ENCODE measurements around the gene CTR9. TPM values are rescaled to one million over a fixed set of nuclear protein-coding genes. Genes with fewer than 3 reads are reported as not detected.
A peak's percentile ranks its signal among the peaks of the same experiment; 100 is the strongest.

The CTR9 gene
- total RNA-seq, 1 experiment from 2014 or later, result 32.7 TPM

DNA sequence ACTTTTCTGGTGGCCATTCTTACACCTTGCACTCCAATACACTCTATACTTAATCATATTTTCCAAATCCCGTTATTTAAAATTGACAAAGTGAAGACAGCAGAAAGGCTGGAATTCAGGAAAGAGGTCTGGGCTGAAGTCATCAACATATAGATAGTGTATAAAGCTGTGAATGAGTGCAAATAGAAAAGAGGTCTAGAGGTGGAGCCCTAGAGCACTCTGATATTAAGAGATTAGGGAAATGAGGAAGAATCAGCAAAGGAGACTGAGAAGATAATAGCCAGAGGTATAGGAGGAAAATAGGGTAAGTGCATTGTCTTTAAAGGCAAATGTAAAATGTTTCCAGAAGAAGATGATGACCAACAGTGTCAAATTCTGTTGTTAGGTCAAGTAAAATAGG is 7.9 kb downstream of the CTR9 start:
- POLR2A ChIA-PET, result no interaction called here
- DNase-seq (ENCODE audit: low spot score), result no peak
- TF ChIP-seq GABPB1 (CRISPR knock-in tag; IDR thresholded peaks at IDR 0.05) (no peak), TCF7 (CRISPR knock-in tag; IDR thresholded peaks at IDR 0.05; ENCODE audit: low read depth) (no peak), ZNF138 (CRISPR knock-in tag; conservative IDR thresholded peaks at IDR 0.05) (no peak), SMAD4 (CRISPR knock-in tag; IDR thresholded peaks at IDR 0.05) (no peak), ZNF232 (CRISPR knock-in tag; IDR thresholded peaks at IDR 0.05) (no peak), FOXP1 (CRISPR knock-in tag; IDR thresholded peaks at IDR 0.05; ENCODE audit: borderline replicate concordance) (no peak), ZNF263 (CRISPR knock-in tag; IDR thresholded peaks at IDR 0.05; ENCODE audit: low read depth) (no peak), JUN (CRISPR knock-in tag; IDR thresholded peaks at IDR 0.05) (no peak)
- TF ChIP-seq, protein P1, sequence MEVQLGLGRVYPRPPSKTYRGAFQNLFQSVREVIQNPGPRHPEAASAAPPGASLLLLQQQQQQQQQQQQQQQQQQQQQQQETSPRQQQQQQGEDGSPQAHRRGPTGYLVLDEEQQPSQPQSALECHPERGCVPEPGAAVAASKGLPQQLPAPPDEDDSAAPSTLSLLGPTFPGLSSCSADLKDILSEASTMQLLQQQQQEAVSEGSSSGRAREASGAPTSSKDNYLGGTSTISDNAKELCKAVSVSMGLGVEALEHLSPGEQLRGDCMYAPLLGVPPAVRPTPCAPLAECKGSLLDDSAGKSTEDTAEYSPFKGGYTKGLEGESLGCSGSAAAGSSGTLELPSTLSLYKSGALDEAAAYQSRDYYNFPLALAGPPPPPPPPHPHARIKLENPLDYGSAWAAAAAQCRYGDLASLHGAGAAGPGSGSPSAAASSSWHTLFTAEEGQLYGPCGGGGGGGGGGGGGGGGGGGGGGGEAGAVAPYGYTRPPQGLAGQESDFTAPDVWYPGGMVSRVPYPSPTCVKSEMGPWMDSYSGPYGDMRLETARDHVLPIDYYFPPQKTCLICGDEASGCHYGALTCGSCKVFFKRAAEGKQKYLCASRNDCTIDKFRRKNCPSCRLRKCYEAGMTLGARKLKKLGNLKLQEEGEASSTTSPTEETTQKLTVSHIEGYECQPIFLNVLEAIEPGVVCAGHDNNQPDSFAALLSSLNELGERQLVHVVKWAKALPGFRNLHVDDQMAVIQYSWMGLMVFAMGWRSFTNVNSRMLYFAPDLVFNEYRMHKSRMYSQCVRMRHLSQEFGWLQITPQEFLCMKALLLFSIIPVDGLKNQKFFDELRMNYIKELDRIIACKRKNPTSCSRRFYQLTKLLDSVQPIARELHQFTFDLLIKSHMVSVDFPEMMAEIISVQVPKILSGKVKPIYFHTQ (CRISPR knock-in tag; IDR thresholded peaks at IDR 0.05), result no peak
- TF ChIP-seq, protein P2, sequence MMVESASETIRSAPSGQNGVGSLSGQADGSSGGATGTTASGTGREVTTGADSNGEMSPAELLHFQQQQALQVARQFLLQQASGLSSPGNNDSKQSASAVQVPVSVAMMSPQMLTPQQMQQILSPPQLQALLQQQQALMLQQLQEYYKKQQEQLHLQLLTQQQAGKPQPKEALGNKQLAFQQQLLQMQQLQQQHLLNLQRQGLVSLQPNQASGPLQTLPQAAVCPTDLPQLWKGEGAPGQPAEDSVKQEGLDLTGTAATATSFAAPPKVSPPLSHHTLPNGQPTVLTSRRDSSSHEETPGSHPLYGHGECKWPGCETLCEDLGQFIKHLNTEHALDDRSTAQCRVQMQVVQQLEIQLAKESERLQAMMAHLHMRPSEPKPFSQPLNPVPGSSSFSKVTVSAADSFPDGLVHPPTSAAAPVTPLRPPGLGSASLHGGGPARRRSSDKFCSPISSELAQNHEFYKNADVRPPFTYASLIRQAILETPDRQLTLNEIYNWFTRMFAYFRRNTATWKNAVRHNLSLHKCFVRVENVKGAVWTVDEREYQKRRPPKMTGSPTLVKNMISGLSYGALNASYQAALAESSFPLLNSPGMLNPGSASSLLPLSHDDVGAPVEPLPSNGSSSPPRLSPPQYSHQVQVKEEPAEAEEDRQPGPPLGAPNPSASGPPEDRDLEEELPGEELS (CRISPR knock-in tag; IDR thresholded peaks at IDR 0.05), result no peak
- Mint-ChIP-seq H3K4me3 (no peak overlapping the region), H3K4me1 (no peaks in the 10 kb centered on the region), H3K9me3 (no peaks in the 10 kb centered on the region), H3K27me3 (ENCODE audit: low read depth) (no peaks in the 10 kb centered on the region), H3K36me3 (peaks cover 38% of the 10 kb centered on the region), H3K27ac (no peak overlapping the region)
- peak; percentile 58; the same call in 1 of the 2 replicates for ATAC-seq
- CTCF ChIA-PET, result interaction anchor here (1.6 kb wide), 1 partner anchor 11 kb away, joined by 15 read pairs; no protein-coding TSS in a partner anchor

DNA sequence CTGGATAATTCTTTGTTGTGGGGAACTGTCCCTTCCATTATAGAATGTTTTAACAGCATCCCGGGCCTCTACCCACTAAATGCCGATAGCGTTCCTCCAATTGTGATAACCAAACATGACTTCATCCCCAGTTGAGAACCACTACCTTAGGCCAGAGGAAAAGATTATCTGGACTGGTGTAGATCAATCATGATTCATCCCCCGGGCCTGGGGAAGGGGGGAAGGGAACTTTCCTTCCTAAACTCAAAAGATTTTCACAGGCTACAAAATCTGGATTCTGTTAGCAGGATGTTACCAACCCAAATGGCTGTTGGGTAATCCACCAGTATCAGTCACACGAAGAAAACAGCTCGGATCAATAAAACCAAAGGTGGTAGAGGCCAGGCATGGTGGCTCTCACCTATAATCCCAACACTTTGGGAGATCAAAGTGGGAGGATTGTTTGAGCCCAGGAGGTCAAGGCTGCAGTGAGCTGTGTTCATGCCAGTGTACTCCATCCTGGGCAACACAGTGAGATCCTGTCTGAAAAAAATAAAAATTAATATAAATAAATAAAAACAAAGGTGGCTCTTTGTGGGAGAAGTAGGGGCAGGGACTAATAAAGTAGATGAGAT is 10.1 kb downstream of the CTR9 start:
- DNase-seq (ENCODE audit: low spot score), result no peak
- no peak overlapping the region for H3K4me3 Mint-ChIP-seq
- ChIA-PET CTCF (interaction anchor here (0.9 kb wide), 1 partner anchor 10 kb away, joined by 3 read pairs; no protein-coding TSS in a partner anchor), POLR2A (no interaction called here)
- H3K36me3 Mint-ChIP-seq, result peaks cover 42% of the 10 kb centered on the region
- ATAC-seq, result no peak
- peaks cover 6% of the 10 kb centered on the region for H3K4me1 Mint-ChIP-seq
- H3K27me3 Mint-ChIP-seq (ENCODE audit: low read depth), result no peaks in the 10 kb centered on the region
- no peak overlapping the region for H3K27ac Mint-ChIP-seq
- TF ChIP-seq, protein P3, sequence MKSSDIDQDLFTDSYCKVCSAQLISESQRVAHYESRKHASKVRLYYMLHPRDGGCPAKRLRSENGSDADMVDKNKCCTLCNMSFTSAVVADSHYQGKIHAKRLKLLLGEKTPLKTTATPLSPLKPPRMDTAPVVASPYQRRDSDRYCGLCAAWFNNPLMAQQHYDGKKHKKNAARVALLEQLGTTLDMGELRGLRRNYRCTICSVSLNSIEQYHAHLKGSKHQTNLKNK (CRISPR knock-in tag; IDR thresholded peaks at IDR 0.05), result no peak
- no peak for TF ChIP-seq GRHL2 (CRISPR knock-in tag; IDR thresholded peaks at IDR 0.05; ENCODE audit: insufficient replicate concordance, severe bottlenecking)
- H3K9me3 Mint-ChIP-seq, result no peaks in the 10 kb centered on the region

DNA sequence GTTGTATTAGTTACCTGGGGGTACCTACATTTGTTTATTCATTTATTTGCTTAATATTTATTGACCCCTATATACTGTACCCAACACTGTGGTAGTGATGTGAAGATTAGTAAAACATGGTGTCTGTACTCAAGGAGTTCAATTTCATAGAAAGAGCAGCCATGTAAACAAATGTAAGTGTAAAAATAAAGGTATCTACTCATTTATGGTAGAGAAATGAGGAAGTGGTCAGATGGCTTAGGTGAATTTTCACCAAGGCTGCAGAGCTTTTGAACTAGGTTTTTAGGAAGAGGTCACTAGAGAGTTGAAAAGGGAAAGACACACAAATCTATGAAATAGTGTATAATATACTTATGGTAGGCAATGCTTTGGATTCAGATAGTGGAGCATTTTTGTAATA is 11.1 kb downstream of the CTR9 start:
- H3K9me3 Mint-ChIP-seq, result no peaks in the 10 kb centered on the region
- CTCF ChIA-PET, result interaction anchor here (0.9 kb wide), 1 partner anchor 9 kb away, joined by 3 read pairs; no protein-coding TSS in a partner anchor
- no peak for TF ChIP-seq CREM (CRISPR knock-in tag; IDR thresholded peaks at IDR 0.05)
- TF ChIP-seq EMX1 (CRISPR knock-in tag; IDR thresholded peaks at IDR 0.05), result no peak
- TF ChIP-seq, protein P4, sequence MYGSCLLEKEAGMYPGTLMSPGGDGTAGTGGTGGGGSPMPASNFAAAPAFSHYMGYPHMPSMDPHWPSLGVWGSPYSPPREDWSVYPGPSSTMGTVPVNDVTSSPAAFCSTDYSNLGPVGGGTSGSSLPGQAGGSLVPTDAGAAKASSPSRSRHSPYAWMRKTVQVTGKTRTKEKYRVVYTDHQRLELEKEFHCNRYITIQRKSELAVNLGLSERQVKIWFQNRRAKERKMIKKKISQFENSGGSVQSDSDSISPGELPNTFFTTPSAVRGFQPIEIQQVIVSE (CRISPR knock-in tag; IDR thresholded peaks at IDR 0.05; ENCODE audit: borderline replicate concordance), result no peak
- TF ChIP-seq, protein P5, sequence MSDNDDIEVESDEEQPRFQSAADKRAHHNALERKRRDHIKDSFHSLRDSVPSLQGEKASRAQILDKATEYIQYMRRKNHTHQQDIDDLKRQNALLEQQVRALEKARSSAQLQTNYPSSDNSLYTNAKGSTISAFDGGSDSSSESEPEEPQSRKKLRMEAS (CRISPR knock-in tag; IDR thresholded peaks at IDR 0.05), result no peak
- TF ChIP-seq ZNF317 (CRISPR knock-in tag; IDR thresholded peaks at IDR 0.05; ENCODE audit: borderline replicate concordance, low read depth), result no peak
- TF ChIP-seq, protein P6, sequence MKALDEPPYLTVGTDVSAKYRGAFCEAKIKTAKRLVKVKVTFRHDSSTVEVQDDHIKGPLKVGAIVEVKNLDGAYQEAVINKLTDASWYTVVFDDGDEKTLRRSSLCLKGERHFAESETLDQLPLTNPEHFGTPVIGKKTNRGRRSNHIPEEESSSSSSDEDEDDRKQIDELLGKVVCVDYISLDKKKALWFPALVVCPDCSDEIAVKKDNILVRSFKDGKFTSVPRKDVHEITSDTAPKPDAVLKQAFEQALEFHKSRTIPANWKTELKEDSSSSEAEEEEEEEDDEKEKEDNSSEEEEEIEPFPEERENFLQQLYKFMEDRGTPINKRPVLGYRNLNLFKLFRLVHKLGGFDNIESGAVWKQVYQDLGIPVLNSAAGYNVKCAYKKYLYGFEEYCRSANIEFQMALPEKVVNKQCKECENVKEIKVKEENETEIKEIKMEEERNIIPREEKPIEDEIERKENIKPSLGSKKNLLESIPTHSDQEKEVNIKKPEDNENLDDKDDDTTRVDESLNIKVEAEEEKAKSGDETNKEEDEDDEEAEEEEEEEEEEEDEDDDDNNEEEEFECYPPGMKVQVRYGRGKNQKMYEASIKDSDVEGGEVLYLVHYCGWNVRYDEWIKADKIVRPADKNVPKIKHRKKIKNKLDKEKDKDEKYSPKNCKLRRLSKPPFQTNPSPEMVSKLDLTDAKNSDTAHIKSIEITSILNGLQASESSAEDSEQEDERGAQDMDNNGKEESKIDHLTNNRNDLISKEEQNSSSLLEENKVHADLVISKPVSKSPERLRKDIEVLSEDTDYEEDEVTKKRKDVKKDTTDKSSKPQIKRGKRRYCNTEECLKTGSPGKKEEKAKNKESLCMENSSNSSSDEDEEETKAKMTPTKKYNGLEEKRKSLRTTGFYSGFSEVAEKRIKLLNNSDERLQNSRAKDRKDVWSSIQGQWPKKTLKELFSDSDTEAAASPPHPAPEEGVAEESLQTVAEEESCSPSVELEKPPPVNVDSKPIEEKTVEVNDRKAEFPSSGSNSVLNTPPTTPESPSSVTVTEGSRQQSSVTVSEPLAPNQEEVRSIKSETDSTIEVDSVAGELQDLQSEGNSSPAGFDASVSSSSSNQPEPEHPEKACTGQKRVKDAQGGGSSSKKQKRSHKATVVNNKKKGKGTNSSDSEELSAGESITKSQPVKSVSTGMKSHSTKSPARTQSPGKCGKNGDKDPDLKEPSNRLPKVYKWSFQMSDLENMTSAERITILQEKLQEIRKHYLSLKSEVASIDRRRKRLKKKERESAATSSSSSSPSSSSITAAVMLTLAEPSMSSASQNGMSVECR (CRISPR knock-in tag; IDR thresholded peaks at IDR 0.05; ENCODE audit: borderline replicate concordance), result no peak
- TF ChIP-seq GABPB1 (CRISPR knock-in tag; IDR thresholded peaks at IDR 0.05), result no peak
- no peak for TF ChIP-seq IRF2 (CRISPR knock-in tag; IDR thresholded peaks at IDR 0.05; ENCODE audit: borderline replicate concordance, low read depth)

More for the DNA sequence above, 11.1 kb downstream of the CTR9 start:
- Mint-ChIP-seq H3K36me3 (peaks cover 38% of the 10 kb centered on the region), H3K4me1 (peaks cover 13% of the 10 kb centered on the region), H3K27ac (no peak overlapping the region), H3K27me3 (ENCODE audit: low read depth) (no peaks in the 10 kb centered on the region), H3K4me3 (no peak overlapping the region)
- POLR2A ChIA-PET, result no interaction called here
- ATAC-seq (no peak), DNase-seq (ENCODE audit: low spot score) (no peak)
